Fibroblast of the conjunctiva (primary cell): ENCODE data around the gene SLC39A11.

ENCODE experiments used
- DNase-seq: peaks from one replicate; pipeline ENCODE4 v3.0.0-alpha.2; 2010; ENCODE audit warnings: low read depth

The SLC39A11 gene

DNA sequence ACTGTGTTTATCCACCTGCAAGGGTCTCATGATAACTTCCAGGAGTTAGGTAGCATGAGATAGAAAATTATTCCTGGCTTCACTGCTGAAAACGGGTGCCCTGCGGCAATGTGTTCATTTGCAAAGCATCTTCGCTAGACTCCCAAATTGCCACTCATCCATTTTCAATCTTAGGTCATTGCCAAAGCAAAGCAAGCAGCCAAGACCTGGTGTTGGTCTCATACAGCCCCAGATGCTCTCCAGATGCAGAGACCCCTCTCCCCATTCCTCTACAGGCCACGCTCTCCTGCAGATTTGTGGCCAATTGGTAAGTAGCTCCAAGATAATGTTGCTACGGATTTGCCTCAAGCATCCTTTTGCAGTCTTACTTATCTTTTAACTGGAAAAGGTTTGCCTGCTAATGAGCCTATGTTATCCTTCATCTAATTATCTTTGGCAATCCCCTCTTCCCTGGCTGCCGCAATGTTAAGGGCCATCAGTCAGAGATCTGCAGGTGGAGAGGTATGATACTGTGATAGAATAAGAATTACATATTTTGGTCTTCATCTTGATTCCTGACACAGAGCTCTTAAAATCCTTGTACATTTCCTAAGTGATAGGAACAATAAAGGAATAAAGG is 222.0 kb downstream of the SLC39A11 start:
- no peak for DNase-seq

GRCh38 chr17:72869630-72870029 is 222.9 kb downstream of the SLC39A11 start:
- DNase-seq, result no peak

GRCh38 chr17:72865954-72866353 is 226.5 kb downstream of the SLC39A11 start:
- no peak for DNase-seq

DNA sequence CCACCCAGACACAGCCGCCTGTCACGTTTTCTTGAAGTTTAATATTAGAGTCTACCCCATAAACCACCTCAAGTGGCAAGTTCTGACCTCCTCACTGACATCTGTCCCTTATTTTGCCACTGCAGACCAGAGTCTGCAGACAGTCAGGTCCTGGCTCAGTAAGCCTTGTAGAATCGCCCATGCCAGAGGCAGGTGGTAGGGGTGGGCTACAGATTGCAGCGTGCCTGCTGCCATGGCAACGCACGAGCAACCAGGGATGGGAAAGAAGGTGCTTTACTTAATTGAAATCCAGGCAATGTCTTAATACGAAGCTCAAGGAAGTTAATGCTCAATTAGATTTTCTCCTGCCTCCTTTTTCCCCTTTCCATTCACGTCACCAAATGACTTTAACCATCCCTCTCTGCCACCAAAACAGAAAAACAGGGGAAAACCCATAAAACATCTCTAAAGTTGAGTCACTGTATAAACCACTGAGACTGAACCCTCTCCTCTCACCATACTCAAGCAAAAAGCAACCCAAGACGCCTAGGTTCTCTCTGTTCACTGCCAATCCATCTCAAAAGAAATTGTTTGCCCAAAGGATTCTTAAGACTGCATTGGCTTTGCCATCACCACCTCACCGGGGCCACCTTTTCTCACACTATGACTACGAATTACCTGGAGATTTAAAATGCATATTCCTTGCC is 228.8 kb downstream of the SLC39A11 start:
- DNase-seq, result no peak

DNA sequence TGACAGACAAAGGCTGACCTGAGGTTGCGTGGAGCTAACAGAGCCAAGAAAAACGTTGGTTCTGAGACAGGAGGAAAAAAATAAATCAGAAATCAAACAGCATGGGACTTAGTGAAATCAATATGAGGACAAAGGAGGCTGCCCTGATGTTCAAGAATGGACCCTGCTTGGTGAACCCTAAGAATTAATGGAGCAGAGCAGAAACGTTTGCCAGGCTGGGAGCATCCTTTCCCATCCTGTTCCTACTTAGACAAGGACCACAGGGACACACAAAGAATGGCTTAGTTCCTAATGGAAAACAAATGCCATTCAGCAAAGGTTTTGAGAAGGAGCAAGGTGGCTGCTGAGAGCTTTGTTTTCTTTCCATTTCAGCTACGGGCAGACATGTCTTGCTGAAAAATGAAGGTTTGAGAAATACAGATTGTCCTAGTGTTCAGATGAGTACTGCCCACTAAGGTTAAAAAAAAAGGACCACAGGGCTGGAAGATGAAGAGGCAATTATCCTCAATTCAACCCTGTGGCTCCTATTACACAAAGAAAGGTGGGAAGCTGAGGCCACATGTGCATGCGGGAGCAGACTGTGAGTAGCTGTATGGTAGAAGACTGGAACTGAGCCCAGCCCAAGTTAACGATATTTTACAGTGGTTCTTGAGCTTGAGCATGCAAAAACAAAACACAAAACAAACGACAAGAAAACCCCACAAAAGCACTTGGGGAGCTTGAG is 230.1 kb downstream of the SLC39A11 start:
- no peak for DNase-seq

GRCh38 chr17:72861811-72862210 is 230.7 kb downstream of the SLC39A11 start:
- no peak for DNase-seq

- no peak for DNase-seq
Observed at GRCh38 chr17:72860778-72861177, 231.7 kb downstream of the SLC39A11 start.

- DNase-seq, result no peak
Observed at GRCh38 chr17:72858826-72859495, 233.5 kb downstream of the SLC39A11 start.

DNA sequence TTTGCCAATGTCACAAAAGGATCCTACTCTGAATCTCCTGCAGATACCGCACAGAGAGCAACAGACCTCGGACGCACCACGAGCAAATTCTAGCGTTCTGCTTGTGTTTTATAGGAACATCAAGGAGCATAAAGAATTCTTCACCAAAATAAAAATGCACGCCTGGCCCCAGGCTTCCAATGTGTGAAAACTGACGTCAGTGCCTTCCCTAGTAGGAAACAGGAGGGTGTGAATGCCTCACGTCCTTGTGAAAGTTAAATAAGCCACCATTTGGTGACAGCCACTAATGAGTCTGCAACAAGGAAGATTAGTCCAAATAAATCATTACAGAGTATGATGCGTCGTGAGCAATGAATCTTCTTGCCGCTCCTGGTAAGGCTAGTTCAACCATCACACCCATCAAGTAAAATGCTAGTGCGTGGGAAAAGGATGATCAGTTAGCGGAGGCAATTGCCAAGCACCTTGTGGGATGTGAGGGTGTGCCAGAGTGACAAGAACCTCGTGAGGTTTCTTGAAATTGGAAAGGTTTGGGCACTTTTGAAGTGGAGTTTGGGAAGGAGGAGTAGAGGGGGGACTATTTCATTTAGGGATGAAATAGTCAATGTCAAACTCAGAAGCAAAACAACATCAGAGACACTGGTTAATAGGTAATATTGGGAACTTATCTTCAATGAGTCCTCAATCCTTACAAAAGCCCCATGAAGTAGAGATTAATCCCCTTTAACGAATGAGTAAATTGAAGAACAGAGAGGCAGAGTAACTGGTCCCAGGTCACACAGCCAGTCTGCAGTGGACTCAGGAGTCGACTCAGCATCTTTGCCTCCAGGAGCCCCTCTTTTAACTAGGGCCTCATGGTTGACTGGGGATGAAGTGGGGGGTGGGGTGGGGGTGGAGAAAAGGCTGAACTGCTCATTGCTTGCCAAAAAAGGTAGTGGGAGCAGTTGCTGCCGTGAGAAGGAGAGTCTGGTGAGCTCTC is 238.8 kb downstream of the SLC39A11 start:
- no peak for DNase-seq

DNA sequence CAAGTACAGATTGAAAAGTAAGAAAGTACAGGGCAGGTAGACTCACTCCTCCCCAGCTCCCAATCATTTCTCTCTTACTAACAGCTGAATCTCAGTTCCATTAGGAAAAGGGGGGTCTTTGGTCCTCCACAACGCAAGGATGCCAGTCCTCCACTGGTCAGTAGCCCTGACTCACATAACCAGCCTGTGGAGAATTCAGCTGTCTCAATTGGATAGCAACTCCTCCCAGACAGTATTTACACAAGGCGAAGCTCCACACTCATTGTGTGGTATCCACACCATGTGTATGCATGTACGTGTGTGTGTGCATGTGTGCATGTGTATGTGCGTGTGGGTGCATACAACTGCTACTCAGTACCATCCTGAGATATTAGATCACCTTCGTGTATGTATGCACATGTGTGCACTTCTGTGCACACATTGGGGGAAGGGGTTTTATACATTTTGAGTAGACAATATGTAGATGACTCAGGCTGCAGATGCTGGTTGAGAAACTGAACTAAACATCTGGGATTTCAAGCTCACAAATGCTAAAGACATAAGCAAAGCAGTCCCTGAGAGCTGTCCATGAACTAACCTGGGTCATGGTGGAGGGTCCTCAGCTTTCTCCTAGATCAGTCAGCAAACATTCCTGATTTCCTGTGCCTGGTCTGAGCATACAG is 240.1 kb downstream of the SLC39A11 start:
- DNase-seq, result no peak

DNA sequence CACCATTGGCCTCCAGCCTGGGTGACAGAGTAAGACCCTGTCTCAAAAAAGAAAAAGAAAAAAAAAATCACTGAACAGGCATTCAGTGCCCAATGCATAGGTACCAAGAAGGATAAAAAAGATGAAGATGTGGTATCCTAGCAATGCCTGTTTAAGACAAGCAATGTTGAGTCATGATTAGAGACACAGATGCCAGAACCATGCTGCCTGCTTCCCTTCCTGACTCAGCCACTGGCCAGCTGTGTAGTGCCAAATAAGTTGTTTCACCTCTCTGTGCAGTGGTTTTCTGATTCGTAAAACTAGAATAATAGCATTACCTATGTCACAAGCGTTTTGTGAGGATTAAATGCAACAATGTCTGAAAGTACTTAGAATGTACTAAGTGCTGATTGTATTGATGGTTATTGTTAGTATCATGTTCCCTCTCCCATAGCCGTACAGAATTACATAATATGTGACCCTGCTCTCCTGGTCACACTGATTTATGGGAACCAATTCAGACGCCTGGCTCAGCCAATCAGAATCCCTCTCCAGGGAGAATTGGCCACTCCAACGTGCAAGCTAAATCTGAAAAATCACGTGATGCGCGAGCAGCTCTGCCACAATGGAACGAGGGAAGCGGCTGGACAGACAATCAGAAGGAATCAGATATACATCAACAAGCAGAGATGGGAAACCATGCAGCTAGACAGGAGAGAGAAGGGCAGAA is 241.9 kb downstream of the SLC39A11 start:
- DNase-seq, result peak; percentile 14

GRCh38 chr17:72846399-72846798 is 246.1 kb downstream of the SLC39A11 start:
- DNase-seq, result no peak

- no peak for DNase-seq
Observed at GRCh38 chr17:72843591-72843990, 248.9 kb downstream of the SLC39A11 start.

- DNase-seq, result no peak
Observed at GRCh38 chr17:72840019-72840418, 252.5 kb downstream of the SLC39A11 start.

- DNase-seq, result peak; percentile 10
Observed at GRCh38 chr17:72839131-72839725, 253.3 kb downstream of the SLC39A11 start.

- no peak for DNase-seq
Observed at GRCh38 chr17:72838581-72838980, 253.9 kb downstream of the SLC39A11 start.

GRCh38 chr17:72838068-72838467 is 254.4 kb downstream of the SLC39A11 start:
- no peak for DNase-seq

GRCh38 chr17:72837335-72837734 is 255.2 kb downstream of the SLC39A11 start:
- DNase-seq, result no peak

GRCh38 chr17:72833128-72833765 is 259.2 kb downstream of the SLC39A11 start:
- no peak for DNase-seq
